Stimulated activated effector memory CD8-positive, alpha-beta T cell treated with anti-CD3 and anti-CD28 coated beads, Interleukin-12 subunit alpha, Interleukin-12 subunit beta, amount 100 ng/mL, for 72 hours (primary cell): ENCODE results near the gene TECPR2.

Experiments used
- ATAC-seq: fragments of 150-1000 bp; cut with Tn5 transposase; 2 replicates; pipeline ENCODE4 v1.10.0; 2021
- DNase-seq, 2 donors: peaks; one replicate each; pipeline ENCODE4 v3.0.0; 2021 to 2022; ENCODE audit warnings: low spot score in 2 of 2
- H3K27ac Mint-ChIP-seq: one replicate; pipeline ENCODE4 v1.8.0; 2022; ENCODE audit warnings: mild to moderate bottlenecking, mixed read lengths
- H3K36me3 Mint-ChIP-seq: one replicate; pipeline ENCODE4 v1.8.0; 2022; ENCODE audit warnings: mild to moderate bottlenecking, mixed read lengths
- H3K4me1 Mint-ChIP-seq: one replicate; pipeline ENCODE4 v1.8.0; 2022; ENCODE audit warnings: mixed read lengths
- H3K4me3 Mint-ChIP-seq: one replicate; pipeline ENCODE4 v1.8.0; 2022; ENCODE audit warnings: mild to moderate bottlenecking, mixed read lengths
- H3K9me3 Mint-ChIP-seq: one replicate; pipeline ENCODE4 v1.8.0; 2022; ENCODE audit warnings: mixed read lengths

Gene TECPR2

GRCh38 chr14:102507081-102507856, 144.5 kb downstream of the TECPR2 start:
- H3K4me1 Mint-ChIP-seq = peaks cover 21% of the 10 kb centered on the region
- ATAC-seq (no peak), DNase-seq (no peak)
- no peak overlapping the region for H3K27ac Mint-ChIP-seq
- peaks cover 8% of the 10 kb centered on the region for H3K36me3 Mint-ChIP-seq
- no peak overlapping the region for H3K4me3 Mint-ChIP-seq
- H3K9me3 Mint-ChIP-seq = no peaks in the 10 kb centered on the region

GRCh38 chr14:102507857-102508312, 145.1 kb downstream of the TECPR2 start:
- Mint-ChIP-seq H3K4me3 (peak overlapping the region; percentile 75), H3K27ac (no peak overlapping the region), H3K9me3 (no peaks in the 10 kb centered on the region), H3K36me3 (peaks cover 8% of the 10 kb centered on the region), H3K4me1 (peaks cover 21% of the 10 kb centered on the region)
- DNase-seq (no peak), ATAC-seq (no peak)

- no peak overlapping the region for H3K27ac Mint-ChIP-seq
- DNase-seq = no peak
- no peak for ATAC-seq
- H3K4me3 Mint-ChIP-seq = peak overlapping the region; percentile 75
- H3K9me3 Mint-ChIP-seq = no peaks in the 10 kb centered on the region
- peaks cover 21% of the 10 kb centered on the region for H3K4me1 Mint-ChIP-seq
- peaks cover 8% of the 10 kb centered on the region for H3K36me3 Mint-ChIP-seq
These were observed 145.7 kb downstream of the TECPR2 start for GRCh38 chr14:102508410-102508773.

GRCh38 chr14:102508774-102509745, 146.3 kb downstream of the TECPR2 start:
- peaks cover 8% of the 10 kb centered on the region for H3K36me3 Mint-ChIP-seq
- no peak overlapping the region for H3K27ac Mint-ChIP-seq
- H3K4me1 Mint-ChIP-seq = peaks cover 21% of the 10 kb centered on the region
- ATAC-seq (peak; percentile 20), DNase-seq (peak in 1 of 2 donors; percentile 26)
- peak overlapping the region; percentile 75 for H3K4me3 Mint-ChIP-seq
- no peaks in the 10 kb centered on the region for H3K9me3 Mint-ChIP-seq

- ATAC-seq = peak; percentile 88
- H3K4me1 Mint-ChIP-seq = peaks cover 21% of the 10 kb centered on the region
- H3K27ac Mint-ChIP-seq = peak within 1 kb of the TSS; percentile 73
- H3K36me3 Mint-ChIP-seq = peaks cover 8% of the 10 kb centered on the region
- peak; percentile 88 to 91 for DNase-seq
- peak within 1 kb of the TSS; percentile 75 for H3K4me3 Mint-ChIP-seq
- H3K9me3 Mint-ChIP-seq = no peaks in the 10 kb centered on the region
These were observed 147.2 kb downstream of the TECPR2 start, which contains the start of gene ANKRD9 for GRCh38 chr14:102509746-102510615. ANKRD9 (minus strand) TSS chr14:102509776; CDS start chr14:102507889, 1,887 bp downstream.

GRCh38 chr14:102510616-102511520, 148.1 kb downstream of the TECPR2 start:
- no peak for ATAC-seq
- H3K9me3 Mint-ChIP-seq = no peaks in the 10 kb centered on the region
- H3K27ac Mint-ChIP-seq = peak overlapping the region; percentile 73
- H3K36me3 Mint-ChIP-seq = peaks cover 8% of the 10 kb centered on the region
- H3K4me1 Mint-ChIP-seq = peaks cover 21% of the 10 kb centered on the region
- H3K4me3 Mint-ChIP-seq = peak overlapping the region; percentile 75
- DNase-seq = no peak

- H3K36me3 Mint-ChIP-seq = peaks cover 8% of the 10 kb centered on the region
- DNase-seq (no peak), ATAC-seq (no peak)
- H3K27ac Mint-ChIP-seq = no peak overlapping the region
- H3K4me3 Mint-ChIP-seq = peak overlapping the region; percentile 75
- H3K9me3 Mint-ChIP-seq = no peaks in the 10 kb centered on the region
- peaks cover 25% of the 10 kb centered on the region for H3K4me1 Mint-ChIP-seq
These were observed 148.8 kb downstream of the TECPR2 start for GRCh38 chr14:102511538-102511937.

- Mint-ChIP-seq H3K9me3 (no peaks in the 10 kb centered on the region), H3K36me3 (peaks cover 14% of the 10 kb centered on the region), H3K4me1 (peaks cover 30% of the 10 kb centered on the region), H3K27ac (peak overlapping the region; percentile 45), H3K4me3 (no peak overlapping the region)
- no peak for ATAC-seq
- no peak for DNase-seq
These were observed 150.1 kb downstream of the TECPR2 start for GRCh38 chr14:102512793-102513300.

- H3K4me1 Mint-ChIP-seq = peaks cover 21% of the 10 kb centered on the region
- no peak overlapping the region for H3K4me3 Mint-ChIP-seq
- no peaks in the 10 kb centered on the region for H3K9me3 Mint-ChIP-seq
- H3K27ac Mint-ChIP-seq = no peak overlapping the region
- DNase-seq (no peak), ATAC-seq (no peak)
- peaks cover 14% of the 10 kb centered on the region for H3K36me3 Mint-ChIP-seq
These were observed 151.4 kb downstream of the TECPR2 start for GRCh38 chr14:102513899-102514772.

- Mint-ChIP-seq H3K9me3 (no peaks in the 10 kb centered on the region), H3K27ac (no peak overlapping the region), H3K36me3 (peaks cover 9% of the 10 kb centered on the region), H3K4me3 (no peak overlapping the region), H3K4me1 (peaks cover 19% of the 10 kb centered on the region)
- DNase-seq (no peak), ATAC-seq (no peak)
These were observed 152.4 kb downstream of the TECPR2 start for GRCh38 chr14:102514987-102515733.

- H3K9me3 Mint-ChIP-seq = no peaks in the 10 kb centered on the region
- ATAC-seq (peak; percentile 83), DNase-seq (peak; percentile 82 to 84)
- H3K36me3 Mint-ChIP-seq = peaks cover 7% of the 10 kb centered on the region
- peak overlapping the region; percentile 87 for H3K27ac Mint-ChIP-seq
- peaks cover 10% of the 10 kb centered on the region for H3K4me1 Mint-ChIP-seq
- H3K4me3 Mint-ChIP-seq = peak overlapping the region; percentile 76
These were observed 154.0 kb downstream of the TECPR2 start for GRCh38 chr14:102516531-102517391.
